GM13976 (cell line): ENCODE measurements around the gene PCLO.
"Not testable (repeated sequence)": the region's sequence is repeated elsewhere in the genome, so short reads cannot be mapped to it uniquely, and the experiment has no call there.

Experiments
- DNase-seq: peaks from one replicate; pipeline ENCODE4 v3.0.0; 2012; ENCODE audit warnings: low spot score
- CTCF ChIP-seq: IDR thresholded peaks from 2 replicates; pipeline ENCODE4 v1.5.1; 2012; ENCODE audit warnings: borderline replicate concordance, mild to moderate bottlenecking; ENCODE audit not compliant: insufficient read depth; ENCODE audit errors: extremely low read depth, missing control alignments, control extremely low read depth
- in situ Hi-C: fragments of 300-500 bp; cut with MboI; formaldehyde crosslinking; loops from one replicate; pipeline ENCODE4 v1.12.0; 2022; ENCODE audit warnings: low sequenced_read_pairs, mixed read lengths, inconsistent platforms; ENCODE audit not compliant: unreplicated experiment

The PCLO gene

DNA sequence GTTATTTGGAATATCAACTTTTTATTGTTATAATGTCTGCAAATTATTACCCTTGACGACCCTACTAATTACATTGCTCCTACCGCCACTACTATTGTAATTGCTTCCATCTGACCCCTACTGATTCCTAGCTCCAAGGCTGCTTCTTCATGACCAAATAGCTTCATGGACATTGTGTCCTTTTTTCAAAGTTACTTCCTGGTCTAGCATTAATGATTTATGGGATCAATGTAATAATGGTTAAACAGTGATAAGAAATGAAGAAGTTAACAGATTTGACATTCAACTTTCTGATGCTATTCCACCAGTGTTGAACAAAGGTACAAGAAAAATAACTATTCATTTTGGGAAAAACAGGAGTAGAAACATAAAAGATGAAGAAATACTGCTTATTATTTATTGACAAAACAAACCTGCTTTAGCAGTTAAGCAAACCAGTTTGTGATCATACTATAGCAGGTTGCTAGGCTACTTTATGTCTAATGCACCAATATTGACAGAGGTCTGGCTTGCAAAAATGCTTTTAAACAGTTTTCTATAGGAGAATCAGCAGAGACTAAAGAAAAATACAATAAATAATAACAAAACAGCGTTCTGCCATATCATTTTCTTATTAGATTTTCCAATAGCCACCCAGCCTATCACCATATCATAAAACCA lies 125.8 kb downstream of the PCLO start:
- in situ Hi-C loops, result no loop called here
- TF ChIP-seq CTCF, result no peak
- DNase-seq, result no peak

DNA sequence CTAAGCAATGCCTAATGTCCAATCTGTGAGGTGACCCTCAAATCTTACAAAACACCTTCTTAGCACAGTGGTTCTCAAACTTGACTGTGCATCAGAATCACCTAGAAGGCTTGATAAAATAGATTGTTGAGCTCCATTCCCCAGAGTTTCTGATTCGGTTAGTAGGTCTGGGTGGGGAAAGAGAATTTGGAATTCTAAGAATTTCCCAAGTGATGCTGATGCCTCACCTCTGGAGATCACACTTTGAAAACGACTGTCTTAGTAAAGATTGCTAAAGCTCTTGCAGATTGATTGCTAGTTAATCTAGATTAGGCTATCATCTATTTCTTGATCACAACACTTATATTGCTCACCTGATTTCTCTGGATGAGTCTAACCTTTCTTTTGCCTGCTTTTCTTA lies 126.6 kb downstream of the PCLO start:
- in situ Hi-C loops, result no loop called here
- DNase-seq, result no peak
- TF ChIP-seq CTCF, result no peak

- no peak for TF ChIP-seq CTCF
- no peak for DNase-seq
- in situ Hi-C loops, result no loop called here
Measured at GRCh38 chr7:83032195-83032594, 130.5 kb downstream of the PCLO start.

DNA sequence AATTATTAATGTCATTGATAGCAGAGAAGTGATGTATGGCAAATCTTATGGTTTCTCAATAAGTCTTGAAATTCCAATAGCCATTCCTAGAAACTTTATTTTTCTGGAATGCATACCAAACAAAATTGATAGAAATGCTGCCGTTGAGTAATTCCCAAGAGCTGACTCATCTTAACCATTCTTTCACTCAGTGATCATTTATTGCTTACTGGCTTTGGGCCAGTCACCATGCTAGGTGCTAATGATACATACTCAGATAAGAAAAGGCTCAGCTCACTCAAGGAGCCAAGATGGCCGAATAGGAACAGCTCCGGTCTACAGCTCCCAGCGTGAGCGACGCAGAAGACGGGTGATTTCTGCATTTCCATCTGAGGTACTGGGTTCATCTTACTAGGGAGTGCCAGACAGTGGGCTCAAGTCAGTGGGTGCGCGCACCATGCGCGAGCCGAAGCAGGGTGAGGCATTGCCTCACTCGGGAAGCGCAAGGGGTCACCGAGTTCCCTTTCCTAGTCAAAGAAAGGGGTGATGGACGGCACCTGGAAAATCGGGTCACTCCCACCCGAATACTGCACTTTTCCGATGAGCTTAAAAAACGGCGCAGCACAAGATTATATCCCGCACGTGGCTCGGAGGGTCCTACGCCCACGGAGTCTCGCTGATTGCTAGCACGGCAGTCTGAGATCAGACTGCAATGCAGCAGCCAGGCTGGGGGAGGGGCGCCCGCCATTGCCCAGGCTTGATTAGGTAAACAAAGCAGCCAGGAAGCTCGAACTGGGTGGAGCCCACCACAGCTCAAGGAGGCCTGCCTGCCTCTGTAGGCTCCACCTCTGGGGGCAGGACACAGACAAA lies 138.6 kb downstream of the PCLO start:
- DNase-seq, in situ Hi-C loops: not testable (repeated sequence)

DNA sequence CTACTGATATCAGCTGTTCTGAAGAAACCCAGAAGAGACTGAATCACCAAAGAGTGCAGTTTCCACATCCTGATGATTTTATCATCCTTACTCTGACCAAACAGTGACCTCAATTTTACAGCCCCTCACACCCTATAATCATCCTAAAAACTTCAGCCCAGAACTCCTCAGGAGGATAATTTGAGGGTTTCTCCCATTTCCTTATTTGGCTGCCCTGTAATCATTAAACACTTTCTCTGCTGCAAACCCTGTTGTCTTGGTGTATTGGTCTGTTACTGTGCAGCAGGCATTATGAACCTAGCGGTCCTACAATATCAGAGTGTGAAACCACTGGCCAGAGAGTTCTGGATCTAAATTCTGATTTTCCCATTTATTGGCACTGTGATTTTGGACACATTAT lies 141.7 kb downstream of the PCLO start:
- DNase-seq, result no peak
- no peak for TF ChIP-seq CTCF
- in situ Hi-C loops, result no loop called here

- TF ChIP-seq CTCF, result no peak
- in situ Hi-C loops, result no loop called here
Measured at GRCh38 chr7:83020161-83020560, 142.5 kb downstream of the PCLO start.

DNA sequence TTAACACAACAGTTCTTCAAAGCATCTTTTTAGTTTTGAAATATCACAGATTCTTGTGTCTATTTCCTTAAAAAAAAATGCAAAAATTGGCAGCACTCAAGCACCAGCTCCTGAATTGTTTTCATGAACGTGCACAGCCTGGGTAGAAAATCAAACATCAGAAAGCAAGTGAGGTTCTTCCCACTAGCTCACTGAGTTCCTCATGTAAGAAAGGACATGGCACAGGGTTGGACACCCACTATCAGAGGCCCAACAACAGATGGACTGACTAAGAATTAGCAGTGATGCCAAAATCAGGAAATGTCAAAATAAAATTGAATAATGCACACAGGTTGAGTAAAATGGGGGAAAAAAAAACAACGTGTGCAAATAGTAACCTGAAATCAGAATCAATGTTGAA lies 146.8 kb downstream of the PCLO start:
- no peak for DNase-seq
- in situ Hi-C loops, result no loop called here
- TF ChIP-seq CTCF, result no peak

More at GRCh38 chr7:83020161-83020560, 142.5 kb downstream of the PCLO start:
- DNase-seq, result no peak
